ENCODE data around the gene MYO1A.

GRCh38 chr12:57046086-57046791 is 3.7 kb downstream of the MYO1A start:
- TF ChIP-seq CTCF (IDR thresholded peaks at IDR 0.05 in 4 of 5, conservative IDR thresholded peaks at IDR 0.05 in 1 of 5) (no peak), POLR2A (IDR thresholded peaks at IDR 0.05) (no peak)

All from gastrocnemius medialis (tissue), 4 donors.